Measurements from ENCODE around the gene CEND1. TPM values are rescaled to one million over a fixed set of nuclear protein-coding genes. Genes with fewer than 3 reads are reported as not detected.

CEND1 gene
- total RNA-seq, 1 experiment from 2014 or later: not detected

DNA sequence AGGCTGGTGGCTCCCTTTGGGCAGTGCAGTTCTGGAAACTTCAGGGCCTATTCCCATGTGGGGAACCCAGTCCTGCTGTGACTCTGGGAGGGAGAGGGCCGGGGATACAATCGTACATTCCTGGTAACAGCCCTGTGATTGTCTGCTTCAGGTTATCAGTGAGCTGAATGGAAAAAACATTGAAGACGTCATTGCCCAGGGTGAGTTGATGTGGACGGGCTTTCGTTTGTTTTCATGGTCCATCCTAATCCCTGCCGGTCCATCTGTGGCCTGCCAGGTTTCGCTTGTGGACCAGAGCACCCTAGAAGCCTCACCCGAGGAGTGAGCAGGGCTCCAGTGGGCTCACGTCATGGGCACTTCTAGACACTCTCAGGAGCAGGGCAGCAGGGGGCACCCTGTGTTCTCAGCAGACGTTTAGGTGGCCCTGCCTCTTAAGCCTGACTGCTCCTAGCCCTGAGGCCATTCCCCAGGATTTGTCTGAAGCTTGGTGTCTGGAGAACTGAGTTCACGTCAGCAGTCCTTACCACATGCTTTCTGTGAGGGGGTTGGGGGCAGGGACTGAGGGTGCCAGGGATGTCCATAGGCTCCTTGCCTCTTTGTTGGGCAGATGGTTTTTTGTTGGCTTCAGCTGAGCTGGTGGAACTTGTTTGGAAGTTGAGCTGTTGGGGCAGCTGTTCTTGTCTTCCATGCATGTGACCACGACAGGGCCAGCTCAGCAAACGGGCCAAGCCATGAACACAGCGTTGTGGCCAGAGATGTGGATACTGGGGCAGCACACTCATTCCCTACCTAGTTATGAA lies 21.8 kb upstream of the CEND1 start:
- DNase-seq (ENCODE audit: low spot score): no peak

- DNase-seq (ENCODE audit: low spot score): no peak
Measured at GRCh38 chr11:810040-810567, 20.2 kb upstream of the CEND1 start.

- DNase-seq (ENCODE audit: low spot score): peak; percentile 97
Measured at GRCh38 chr11:809287-810039, 19.6 kb upstream of the CEND1 start, which contains the start of gene RPLP2. Gene RPLP2 (plus strand): TSS chr11:809967. CDS start chr11:810235, 268 bp downstream.

- DNase-seq (ENCODE audit: low spot score): no peak
Measured at GRCh38 chr11:808427-809286, 18.8 kb upstream of the CEND1 start.

DNA sequence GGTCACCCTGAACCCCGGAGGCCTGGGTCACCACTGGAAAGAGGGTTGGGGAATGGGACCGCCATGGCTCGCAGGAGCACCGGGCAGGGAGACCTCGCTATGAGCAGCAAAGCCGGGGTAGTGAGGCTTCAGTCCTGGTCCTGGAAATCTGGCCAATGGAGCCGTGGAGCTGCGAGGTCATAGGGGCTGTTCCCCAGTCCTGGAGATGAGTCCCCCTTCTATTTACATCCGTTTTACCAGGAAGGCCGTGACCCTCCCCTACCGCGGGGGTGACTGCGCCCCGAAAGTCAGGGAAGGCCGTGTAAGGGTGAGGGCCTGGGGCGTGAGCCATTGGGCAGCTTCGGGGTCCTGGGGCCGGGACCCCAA lies 14.7 kb upstream of the CEND1 start:
- no peak for DNase-seq (ENCODE audit: low spot score)

DNA sequence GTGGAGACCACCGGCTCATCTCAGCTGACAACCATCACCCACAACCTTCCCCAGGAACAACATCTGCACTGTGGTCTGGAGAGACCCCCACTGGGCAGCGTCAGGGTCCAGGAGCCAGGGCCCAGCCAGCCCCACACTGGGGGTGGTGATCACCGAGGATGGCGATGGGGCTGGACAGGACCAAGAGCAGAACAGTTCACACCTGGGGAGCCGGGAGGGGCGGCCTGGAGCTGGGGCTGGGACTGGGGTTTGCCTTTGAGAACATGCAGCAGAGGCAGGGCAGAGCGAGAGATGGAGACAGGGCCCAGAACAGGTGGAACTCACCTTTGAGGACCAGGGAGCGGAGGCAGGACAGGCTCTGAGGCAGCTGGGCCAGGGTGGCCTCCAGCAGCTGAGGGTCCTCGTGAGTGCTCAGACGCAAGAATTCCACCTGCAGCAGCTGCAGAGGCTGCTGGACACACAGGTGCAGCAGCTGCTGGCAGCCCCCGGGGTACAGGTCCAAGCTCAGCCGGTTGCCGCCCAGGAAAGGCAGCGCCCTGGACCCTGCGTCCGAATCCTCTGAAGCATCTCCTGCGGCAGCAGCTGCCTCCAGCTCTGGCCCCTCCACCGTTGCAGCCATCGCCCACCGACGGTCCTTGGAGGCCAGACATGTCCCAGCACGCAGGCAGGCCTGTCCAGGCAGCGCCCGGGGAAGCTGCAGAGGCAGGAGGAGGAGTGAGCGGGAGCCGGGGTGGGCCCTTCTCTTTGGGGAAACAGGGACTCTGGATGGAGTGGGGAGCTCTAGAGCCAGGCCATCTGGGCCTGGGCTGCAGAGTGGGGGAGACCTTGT lies 14.1 kb upstream of the CEND1 start:
- no peak for DNase-seq (ENCODE audit: low spot score)

GRCh38 chr11:803467-803742 lies 13.5 kb upstream of the CEND1 start:
- no peak for DNase-seq (ENCODE audit: low spot score)

GRCh38 chr11:802693-803466 lies 13.0 kb upstream of the CEND1 start:
- DNase-seq (ENCODE audit: low spot score): no peak

DNA sequence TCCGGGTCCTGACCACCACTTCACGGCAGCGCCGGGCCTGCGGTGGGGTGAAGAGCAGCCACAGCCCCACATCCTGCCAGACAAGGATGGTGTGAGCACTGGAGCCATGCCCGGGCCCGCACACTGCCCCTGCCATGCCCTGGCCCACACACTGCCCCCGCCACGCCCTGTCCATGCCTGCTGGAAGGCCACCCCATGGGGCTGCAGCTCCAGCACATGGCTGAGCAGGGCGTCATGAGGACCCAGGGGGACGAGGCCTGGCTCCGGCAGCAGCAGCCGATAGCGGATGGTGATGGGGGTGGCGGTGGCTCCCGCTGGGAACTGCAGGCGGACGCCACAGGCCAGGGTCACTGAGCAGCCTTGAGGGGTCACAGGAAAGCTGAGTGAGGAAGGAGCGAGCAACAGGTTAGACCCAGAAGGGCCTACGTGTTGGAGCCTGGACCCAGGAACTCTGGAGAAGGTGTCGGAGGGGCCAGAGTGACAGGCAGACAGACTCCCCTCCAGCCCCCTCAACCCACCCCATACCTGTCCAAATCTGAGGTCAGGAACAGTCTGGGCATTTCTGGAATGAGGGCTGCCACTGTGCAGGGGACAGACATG lies 12.2 kb upstream of the CEND1 start:
- no peak for DNase-seq (ENCODE audit: low spot score)

DNA sequence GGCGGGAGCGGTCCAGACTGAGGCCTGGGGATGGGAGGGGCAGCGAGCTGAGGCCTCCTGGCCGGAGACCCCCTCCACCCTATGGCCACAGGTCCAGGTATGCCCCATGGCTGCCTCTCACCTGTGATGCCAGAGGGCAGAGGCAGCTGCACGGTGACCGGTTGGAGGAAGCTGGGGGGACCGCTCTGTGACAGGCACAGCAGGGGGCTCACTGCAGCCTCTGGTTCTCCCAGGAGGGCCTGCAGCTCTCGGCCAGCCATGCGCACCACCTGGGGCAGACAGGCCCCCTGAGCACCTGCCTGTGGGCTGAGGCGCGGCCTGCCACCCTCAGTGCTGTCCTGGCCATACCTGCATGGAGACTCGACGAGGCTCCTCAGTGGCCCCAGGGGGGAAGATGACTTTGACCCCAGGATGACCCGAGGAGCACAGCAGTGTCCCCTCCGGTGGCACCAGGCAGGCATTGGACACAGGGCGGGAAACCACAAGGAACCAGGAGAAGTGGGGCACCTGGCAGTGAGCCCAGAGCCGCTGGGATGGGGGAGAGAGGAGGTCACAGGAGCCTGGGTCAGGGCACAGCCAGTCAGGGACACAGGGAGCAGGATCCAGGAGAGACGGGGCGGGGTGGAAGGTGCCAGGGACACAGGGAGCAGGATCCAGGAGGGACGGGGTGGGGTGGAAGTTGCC lies 11.3 kb upstream of the CEND1 start:
- no peak for DNase-seq (ENCODE audit: low spot score)

DNA sequence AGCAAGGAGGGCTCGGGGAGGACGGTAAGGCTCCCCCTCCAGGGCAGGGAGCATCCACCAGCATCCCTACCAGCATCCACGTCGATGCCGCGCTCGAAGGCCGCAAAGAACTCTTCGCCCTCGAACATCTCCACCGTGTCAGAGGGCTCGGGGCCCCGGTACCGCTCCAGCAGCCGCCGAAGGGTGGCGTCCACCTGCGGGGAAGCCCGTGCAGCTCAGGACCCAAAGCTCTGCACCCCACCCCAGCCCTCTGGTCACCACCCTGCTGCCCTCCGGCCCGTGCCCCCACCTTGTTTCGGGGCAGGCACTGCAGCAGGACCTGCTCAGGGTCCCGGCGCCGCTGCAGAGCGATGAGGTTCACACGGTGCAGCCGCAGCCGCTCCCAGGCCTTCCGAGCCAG lies 10.6 kb upstream of the CEND1 start:
- no peak for DNase-seq (ENCODE audit: low spot score)

GRCh38 chr11:799641-800316 lies 9.9 kb upstream of the CEND1 start:
- no peak for DNase-seq (ENCODE audit: low spot score)

- peak; percentile 70 for DNase-seq (ENCODE audit: low spot score)
Measured at GRCh38 chr11:798093-798713, 8.3 kb upstream of the CEND1 start, which contains the start of gene SLC25A22. Gene SLC25A22 (minus strand): TSS chr11:798281. CDS start chr11:795006, 3,275 bp downstream.

DNA sequence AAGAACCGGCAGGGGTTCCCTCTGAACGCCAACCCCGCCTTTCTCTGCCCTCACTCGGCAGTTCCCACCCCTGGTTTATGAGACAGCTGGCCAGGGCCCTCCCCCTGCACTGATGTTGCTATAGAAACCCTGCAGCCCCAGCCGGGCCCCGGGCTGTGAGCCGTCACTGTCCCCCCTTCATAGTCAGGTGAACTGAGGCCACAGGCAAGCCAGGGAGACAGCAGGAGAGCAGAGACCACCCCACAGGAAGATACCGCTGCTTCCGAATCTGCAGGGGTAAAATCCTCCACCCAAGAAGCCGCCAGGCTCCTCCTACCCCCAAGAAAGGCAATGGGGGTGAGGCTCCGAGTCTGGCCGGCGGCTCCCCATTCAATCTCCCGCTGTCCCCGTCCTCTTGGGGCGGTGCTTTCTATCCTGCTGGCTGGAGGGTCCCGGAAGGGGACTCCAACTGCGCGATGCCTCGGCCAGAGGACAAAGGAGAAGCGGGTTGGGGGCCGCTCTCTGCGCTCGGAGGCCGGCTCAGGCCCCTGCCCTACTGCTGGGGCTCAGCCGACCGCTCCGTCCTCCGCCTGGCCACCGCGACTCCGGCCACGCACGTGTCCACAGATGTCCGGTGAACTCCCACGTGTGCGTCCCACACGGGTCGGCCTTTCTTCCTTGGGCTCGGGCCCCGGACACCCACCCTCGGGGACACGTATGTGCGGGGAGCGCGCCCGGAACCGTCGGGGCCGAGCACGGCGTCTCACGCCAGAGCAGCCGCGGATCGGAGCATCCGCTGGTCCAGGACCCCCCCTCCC lies 7.6 kb upstream of the CEND1 start:
- peak; percentile 79 for DNase-seq (ENCODE audit: low spot score)

DNA sequence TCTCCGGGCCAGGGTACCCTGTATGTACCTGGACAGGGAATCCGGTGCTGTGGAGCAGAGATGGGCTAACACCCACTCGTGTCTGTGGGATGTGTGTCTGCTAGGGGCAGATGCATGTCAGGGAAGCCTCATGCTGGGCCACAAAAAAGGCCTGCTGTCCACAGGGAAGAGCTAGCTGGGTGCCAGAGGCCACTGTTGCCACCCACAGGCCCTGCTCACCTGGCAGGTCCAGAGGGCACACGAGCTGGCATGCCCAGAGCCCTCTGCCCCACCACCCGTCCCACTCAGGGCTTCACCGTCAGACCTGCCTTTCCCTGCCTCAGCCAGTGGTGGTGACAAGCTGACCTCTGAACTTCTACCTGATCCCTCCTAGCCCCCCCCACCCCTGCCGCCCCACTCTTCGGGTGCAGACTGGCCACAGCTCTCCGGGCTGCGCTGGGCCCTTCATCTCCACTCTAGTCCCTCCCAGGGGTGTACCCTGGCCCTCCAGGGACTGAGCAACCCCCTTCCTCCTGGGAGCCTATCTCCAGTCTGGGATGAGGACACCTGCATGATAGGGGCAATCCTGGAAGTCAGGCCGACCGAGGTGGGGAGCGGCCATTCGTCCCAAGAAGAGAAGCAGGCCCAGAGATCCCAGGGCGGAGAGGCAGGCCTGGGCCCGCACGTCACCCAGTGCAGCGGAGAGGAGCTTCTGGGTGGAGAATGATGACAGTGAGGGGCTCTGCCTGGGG lies 6.8 kb upstream of the CEND1 start:
- DNase-seq (ENCODE audit: low spot score): no peak

- DNase-seq (ENCODE audit: low spot score): peak; percentile 89
Measured at GRCh38 chr11:795634-796564, 6.0 kb upstream of the CEND1 start.

All from H4 (cell line).